NCI-H82 treated with DMSO at 0.1 percent for 48 hours (cell line): ENCODE data around the gene C6orf141.
"Not testable (repeated sequence)": the region's sequence is repeated elsewhere in the genome, so short reads cannot be mapped to it uniquely, and the experiment has no call there.

Experiments used
- DNase-seq: peaks from one replicate; lab custom pipeline; 2025; ENCODE audit not compliant: unreplicated experiment; lab: John Stamatoyannopoulos, UW

The C6orf141 gene

DNA sequence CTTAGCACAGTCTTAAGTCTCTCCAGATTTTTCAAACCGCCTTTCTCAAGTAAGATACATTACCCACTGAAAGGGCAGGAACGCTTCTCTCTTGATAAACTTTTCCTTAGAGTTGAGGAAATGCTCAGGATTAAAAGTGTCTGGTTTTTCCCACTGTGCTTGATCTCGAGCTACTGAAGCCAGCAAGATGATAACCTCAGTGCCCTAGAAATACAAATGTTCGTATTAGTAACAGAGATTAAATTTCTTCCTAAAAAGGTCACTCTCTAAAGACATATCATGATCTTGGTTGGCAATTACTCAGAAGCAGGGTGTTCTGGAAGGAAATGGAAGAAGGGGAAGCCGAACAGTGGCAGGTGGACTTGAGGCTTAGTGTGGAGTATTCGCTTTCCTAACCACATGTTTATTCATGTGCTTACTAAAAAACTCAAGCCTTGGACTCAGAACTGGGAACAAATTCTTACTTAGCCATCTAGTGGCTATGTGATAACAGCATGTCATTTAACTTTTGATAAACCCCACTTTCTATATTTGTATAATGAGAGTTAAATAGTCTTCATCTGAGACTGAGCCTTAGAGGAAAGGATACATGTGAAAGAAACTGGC is 20.1 kb downstream of the C6orf141 start:
- DNase-seq: no peak

GRCh38 chr6:49576618-49577017 is 26.1 kb downstream of the C6orf141 start:
- no peak for DNase-seq

DNA sequence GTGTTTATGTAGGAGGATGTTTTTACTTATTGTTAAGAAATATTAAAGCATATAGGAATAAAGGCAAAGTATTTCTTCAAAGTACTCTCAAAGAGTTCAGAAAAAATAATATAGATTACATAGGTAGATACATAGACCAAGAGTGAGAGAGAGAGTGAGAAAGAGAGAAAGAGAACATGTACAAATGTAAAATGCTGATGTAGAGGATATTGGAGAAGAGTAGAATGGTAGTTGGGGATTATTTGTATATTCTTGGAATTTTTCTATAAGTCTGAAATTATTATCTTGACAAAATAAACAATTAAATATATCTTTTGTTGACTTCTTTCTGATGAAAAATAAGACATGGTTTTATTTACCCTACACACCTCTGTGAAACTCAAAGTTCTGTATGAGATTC is 29.2 kb downstream of the C6orf141 start:
- no peak for DNase-seq

- no peak for DNase-seq
Observed at GRCh38 chr6:49582529-49582928, 32.1 kb downstream of the C6orf141 start.

DNA sequence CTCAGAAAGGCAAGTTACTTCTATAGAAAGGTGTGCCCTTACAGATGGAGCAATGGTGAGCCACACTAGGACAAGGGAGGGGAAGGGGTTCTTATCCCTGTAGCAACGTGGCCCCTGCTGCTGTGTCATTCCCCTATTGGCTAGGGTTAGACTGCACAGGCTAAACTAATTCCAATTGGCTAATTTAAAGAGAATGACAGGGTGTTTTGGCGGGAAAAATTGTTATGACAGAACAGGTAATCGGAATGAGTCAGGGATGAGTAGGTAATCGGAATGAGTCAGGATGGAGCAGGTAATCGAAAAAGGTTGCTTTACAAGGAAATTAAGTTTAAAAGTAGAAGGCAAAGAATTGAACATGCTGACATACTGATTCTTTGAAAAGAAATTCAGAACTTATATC is 36.8 kb downstream of the C6orf141 start:
- not testable (repeated sequence) for DNase-seq
